NCI-H1092 treated with DMSO at 0.1 percent for 48 hours (cell line): ENCODE results near the gene CPT2.
A peak's percentile ranks its signal among the peaks of the same experiment; 100 is the strongest.

Experiments used
- DNase-seq: peaks from one replicate; lab custom pipeline; 2025; lab: John Stamatoyannopoulos, UW

The CPT2 gene

GRCh38 chr1:53196485-53197290 is at the start of gene CPT2:
Gene CPT2 (plus strand): TSS chr1:53196824. CDS start chr1:53196944, 120 bp downstream.
- peak; percentile 83 for DNase-seq

GRCh38 chr1:53147174-53147573 is 49.5 kb upstream of the CPT2 start:
- no peak for DNase-seq

- DNase-seq, result no peak
Observed at GRCh38 chr1:53148123-53148522, 48.5 kb upstream of the CPT2 start.

GRCh38 chr1:53153752-53154151 is 42.9 kb upstream of the CPT2 start:
- DNase-seq, result no peak

GRCh38 chr1:53154859-53155438 is 41.7 kb upstream of the CPT2 start:
- no peak for DNase-seq

- DNase-seq, result no peak
Observed at GRCh38 chr1:53155534-53155933, 41.1 kb upstream of the CPT2 start.

GRCh38 chr1:53155945-53156344 is 40.7 kb upstream of the CPT2 start:
- DNase-seq, result no peak

- no peak for DNase-seq
Observed at GRCh38 chr1:53156783-53157182, 39.8 kb upstream of the CPT2 start.

- DNase-seq, result no peak
Observed at GRCh38 chr1:53158900-53159299, 37.7 kb upstream of the CPT2 start.

GRCh38 chr1:53160924-53161378 is 35.7 kb upstream of the CPT2 start:
- DNase-seq, result no peak

GRCh38 chr1:53162621-53163020 is 34.0 kb upstream of the CPT2 start:
- no peak for DNase-seq

- DNase-seq, result no peak
Observed at GRCh38 chr1:53163291-53163768, 33.3 kb upstream of the CPT2 start.

GRCh38 chr1:53165408-53165961 is 31.1 kb upstream of the CPT2 start:
- DNase-seq, result no peak

GRCh38 chr1:53166366-53166765 is 30.3 kb upstream of the CPT2 start:
- DNase-seq, result no peak

- DNase-seq, result no peak
Observed at GRCh38 chr1:53166912-53167311, 29.7 kb upstream of the CPT2 start.

- DNase-seq, result no peak
Observed at GRCh38 chr1:53172426-53173128, 24.0 kb upstream of the CPT2 start.

GRCh38 chr1:53174971-53175913 is 21.4 kb upstream of the CPT2 start:
- DNase-seq, result no peak

- peak; percentile 54 for DNase-seq
Observed at GRCh38 chr1:53176452-53177208, 20.0 kb upstream of the CPT2 start.

GRCh38 chr1:53180226-53180625 is 16.4 kb upstream of the CPT2 start:
- DNase-seq, result no peak

GRCh38 chr1:53180951-53181350 is 15.7 kb upstream of the CPT2 start:
- no peak for DNase-seq
